Gastrocnemius medialis (tissue), 4 donors: ENCODE results near the gene ANKMY1.
A peak's percentile ranks its signal among the peaks of the same experiment; 100 is the strongest.

ENCODE experiments used
- CTCF ChIP-seq, 5 experiments: fragments of 450-650 bp in 3 of 5; fragments of 200-600 bp in 2 of 5; sonication (generic) in 2 of 5; IDR thresholded peaks in 4 of 5; conservative IDR thresholded peaks in 1 of 5; 1 replicate in 4 of 5; 2 replicates in 1 of 5; pipeline ENCODE4 v1.5.1; 2016 to 2019; ENCODE audit warnings: antibody characterized with exemption in 5 of 5, mild to moderate bottlenecking in 3 of 5, moderate library complexity in 3 of 5
- POLR2A ChIP-seq, 2 donors: fragments of 450-650 bp; IDR thresholded peaks; one replicate each; pipeline ENCODE4 v1.6.1; 2017; ENCODE audit warnings: antibody characterized with exemption in 2 of 2, mild to moderate bottlenecking in 2 of 2, moderate library complexity in 2 of 2

GRCh38 chr2:240566203-240567136 lies 8.7 kb upstream of the ANKMY1 start:
- TF ChIP-seq CTCF (IDR thresholded peaks at IDR 0.05 in 4 of 5, conservative IDR thresholded peaks at IDR 0.05 in 1 of 5) (peak; percentile 46 to 97 (median 84)), POLR2A (IDR thresholded peaks at IDR 0.05) (peak; percentile 55 to 59)
